Stomach smooth muscle (tissue), 2 donors: Measurements from ENCODE around the gene CD164L2.
"Not testable (repeated sequence)": the region's sequence is repeated elsewhere in the genome, so short reads cannot be mapped to it uniquely, and the experiment has no call there.

Experiments used
- H3K27ac ChIP-seq: one replicate; pipeline ENCODE4 v1.7.0; 2013; ENCODE audit warnings: mild to moderate bottlenecking, low read length, inconsistent platforms
- H3K27me3 ChIP-seq, 2 donors: one replicate each; pipeline ENCODE4 v1.7.0; 2013; ENCODE audit warnings: low read length in 2 of 2; ENCODE audit not compliant: insufficient read depth in 2 of 2, control insufficient read depth in 1 of 2
- H3K36me3 ChIP-seq, 2 donors: one replicate each; pipeline ENCODE4 v1.7.0; 2013; ENCODE audit warnings: low read length in 2 of 2; ENCODE audit not compliant: control insufficient read depth in 2 of 2, insufficient read depth in 2 of 2
- H3K4me1 ChIP-seq: one replicate; pipeline ENCODE4 v1.7.0; 2013; ENCODE audit warnings: low read length; ENCODE audit not compliant: control insufficient read depth, insufficient read depth
- H3K4me3 ChIP-seq, 2 donors: one replicate each; pipeline ENCODE4 v1.7.0; 2013; ENCODE audit warnings: low read length in 2 of 2
- H3K9ac ChIP-seq, 2 donors: one replicate each; pipeline ENCODE4 v1.7.0; 2013; ENCODE audit warnings: low read length in 2 of 2, mild to moderate bottlenecking in 1 of 2
- H3K9me3 ChIP-seq, 2 donors: one replicate each; pipeline ENCODE4 v1.7.0; 2013; ENCODE audit warnings: low read length in 2 of 2; ENCODE audit not compliant: control insufficient read depth in 2 of 2
- donor health status: healthy.
- donor health status: Pancreatic carcinoma.

CD164L2 gene

GRCh38 chr1:27395441-27396195 is 12.5 kb upstream of the CD164L2 start:
- Histone ChIP-seq H3K27me3 (peaks cover 0 to 3% of the 10 kb centered on the region in 2 donors), H3K27ac (no peak overlapping the region), H3K4me3 (no peak overlapping the region), H3K36me3 (no peaks in the 10 kb centered on the region), H3K4me1 (peaks cover 27% of the 10 kb centered on the region), H3K9me3 (no peaks in the 10 kb centered on the region), H3K9ac (no peak overlapping the region)

- Histone ChIP-seq H3K27me3 (peaks cover 0 to 3% of the 10 kb centered on the region in 2 donors), H3K9me3 (no peaks in the 10 kb centered on the region), H3K36me3 (no peaks in the 10 kb centered on the region), H3K9ac (no peak overlapping the region), H3K4me3 (no peak overlapping the region), H3K27ac (no peak overlapping the region), H3K4me1 (peaks cover 24% of the 10 kb centered on the region)
These were observed 11.8 kb upstream of the CD164L2 start for GRCh38 chr1:27394925-27395324.

GRCh38 chr1:27394282-27394658 is 11.1 kb upstream of the CD164L2 start:
- Histone ChIP-seq H3K4me1 (peaks cover 20% of the 10 kb centered on the region), H3K27ac (no peak overlapping the region), H3K27me3 (peaks cover 0 to 3% of the 10 kb centered on the region in 2 donors), H3K36me3 (no peaks in the 10 kb centered on the region), H3K9me3 (no peaks in the 10 kb centered on the region), H3K4me3 (no peak overlapping the region), H3K9ac (no peak overlapping the region)

GRCh38 chr1:27393641-27394281 is 10.6 kb upstream of the CD164L2 start:
- Histone ChIP-seq H3K9ac (no peak overlapping the region), H3K4me1 (peaks cover 20% of the 10 kb centered on the region), H3K36me3 (no peaks in the 10 kb centered on the region), H3K27ac (no peak overlapping the region), H3K4me3 (no peak overlapping the region), H3K27me3 (peaks cover 0 to under 1% of the 10 kb centered on the region in 2 donors), H3K9me3 (no peaks in the 10 kb centered on the region)

- H3K27me3 ChIP-seq = no peaks in the 10 kb centered on the region
- H3K36me3 ChIP-seq = no peaks in the 10 kb centered on the region
- peak overlapping the region; percentile 63 to 73 for H3K4me3 ChIP-seq
- no peaks in the 10 kb centered on the region for H3K9me3 ChIP-seq
- no peak overlapping the region for H3K27ac ChIP-seq
- peak overlapping the region; percentile 47 to 72 for H3K9ac ChIP-seq
- H3K4me1 ChIP-seq = peaks cover 20% of the 10 kb centered on the region
These were observed 9.9 kb upstream of the CD164L2 start for GRCh38 chr1:27392778-27393635.

- Histone ChIP-seq H3K4me1 (peaks cover 20% of the 10 kb centered on the region), H3K27ac (peak within 1 kb of the TSS; percentile 18), H3K9ac (peak within 1 kb of the TSS; percentile 55 to 72), H3K4me3 (peak within 1 kb of the TSS; percentile 63 to 73), H3K36me3 (no peaks in the 10 kb centered on the region), H3K27me3 (no peaks in the 10 kb centered on the region), H3K9me3 (no peaks in the 10 kb centered on the region)
These were observed 9.1 kb upstream of the CD164L2 start, which contains the start of gene GPR3 for GRCh38 chr1:27392096-27392777. Gene GPR3, plus strand, starts transcription at chr1:27392622. Its CDS starts 1,177 bp downstream, at chr1:27393799.

- peaks cover 20% of the 10 kb centered on the region for H3K4me1 ChIP-seq
- no peaks in the 10 kb centered on the region for H3K27me3 ChIP-seq
- H3K9ac ChIP-seq = peak overlapping the region; percentile 2 to 55
- H3K27ac ChIP-seq = peak overlapping the region; percentile 18
- peak overlapping the region; percentile 39 to 73 for H3K4me3 ChIP-seq
- no peaks in the 10 kb centered on the region for H3K9me3 ChIP-seq
- no peaks in the 10 kb centered on the region for H3K36me3 ChIP-seq
These were observed 8.5 kb upstream of the CD164L2 start for GRCh38 chr1:27391511-27392095.

- Histone ChIP-seq H3K27ac (no peak overlapping the region), H3K9me3 (no peaks in the 10 kb centered on the region), H3K4me3 (no peak overlapping the region), H3K27me3 (no peaks in the 10 kb centered on the region), H3K9ac (no peak overlapping the region), H3K4me1 (peaks cover 20% of the 10 kb centered on the region), H3K36me3 (no peaks in the 10 kb centered on the region)
These were observed 5.3 kb upstream of the CD164L2 start for GRCh38 chr1:27388337-27389005.

GRCh38 chr1:27384797-27385196 is 1.7 kb upstream of the CD164L2 start:
- not testable (repeated sequence) for H3K27me3 ChIP-seq, H3K36me3 ChIP-seq, H3K27ac ChIP-seq, H3K9me3 ChIP-seq, H3K4me3 ChIP-seq, H3K9ac ChIP-seq, H3K4me1 ChIP-seq
